ENCODE measurements around the gene SLC2A13.
A peak's percentile ranks its signal among the peaks of the same experiment; 100 is the strongest.

The SLC2A13 gene

DNA sequence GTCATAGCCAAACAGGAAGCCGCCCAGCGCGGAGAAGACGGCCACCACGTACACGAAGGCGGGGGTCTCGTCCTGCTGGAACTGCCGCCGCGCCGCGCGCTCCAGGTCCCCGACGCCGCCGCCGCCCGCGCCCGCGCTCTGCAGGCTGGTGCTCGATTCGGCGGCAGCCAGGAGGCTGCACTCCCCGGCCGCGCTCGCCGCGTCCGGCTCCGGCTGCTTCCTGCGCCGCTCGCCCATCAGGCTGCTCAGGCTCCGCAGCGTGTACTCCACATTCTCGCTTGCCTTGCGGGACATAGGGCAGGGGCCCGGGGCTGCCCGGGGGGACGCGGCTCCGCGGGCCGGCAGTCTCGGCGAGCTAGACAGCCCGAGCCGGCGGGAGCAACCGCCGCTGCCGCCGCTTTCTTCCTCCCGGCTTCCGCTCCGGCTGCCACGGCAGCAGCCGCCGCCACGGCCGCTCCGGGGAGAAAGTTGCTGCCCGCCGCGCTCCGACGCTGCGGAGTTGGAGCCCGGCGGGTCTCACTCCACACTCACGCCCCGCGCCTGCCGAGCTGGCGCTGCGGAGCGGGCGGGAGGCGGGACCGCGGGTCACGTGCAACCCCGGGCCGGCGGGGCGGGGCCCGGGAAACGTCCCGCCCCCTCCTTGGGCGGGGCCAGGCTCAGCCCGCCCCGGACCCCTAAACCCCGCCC, at the start of gene SLC2A13:
TSS of gene SLC2A13 (minus strand) at position 567 of the 687 bp plus-strand sequence. CDS start at position 294, 273 bp downstream.
- peak; percentile 84 for DNase-seq (ENCODE audit: low spot score)

DNA sequence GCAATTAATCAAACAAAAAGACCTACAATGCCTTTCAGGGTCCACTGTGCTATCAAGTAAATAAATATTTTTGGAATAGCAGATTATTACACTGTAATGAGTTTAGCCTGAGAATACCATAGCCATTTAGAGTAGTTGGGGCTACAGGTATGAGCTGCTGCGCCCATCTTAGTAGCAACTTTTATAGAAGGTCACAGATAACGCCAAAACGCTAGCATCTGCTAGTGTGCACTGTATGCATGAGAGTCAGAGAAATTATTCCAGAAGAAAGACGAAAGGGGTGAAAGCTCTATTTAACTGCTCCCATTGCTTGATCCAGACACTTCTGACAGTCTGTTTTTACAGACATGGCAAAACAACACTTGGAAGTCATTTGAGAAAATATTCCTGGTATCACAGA, 48.5 kb upstream of the SLC2A13 start:
- DNase-seq (ENCODE audit: low spot score), result no peak

DNA sequence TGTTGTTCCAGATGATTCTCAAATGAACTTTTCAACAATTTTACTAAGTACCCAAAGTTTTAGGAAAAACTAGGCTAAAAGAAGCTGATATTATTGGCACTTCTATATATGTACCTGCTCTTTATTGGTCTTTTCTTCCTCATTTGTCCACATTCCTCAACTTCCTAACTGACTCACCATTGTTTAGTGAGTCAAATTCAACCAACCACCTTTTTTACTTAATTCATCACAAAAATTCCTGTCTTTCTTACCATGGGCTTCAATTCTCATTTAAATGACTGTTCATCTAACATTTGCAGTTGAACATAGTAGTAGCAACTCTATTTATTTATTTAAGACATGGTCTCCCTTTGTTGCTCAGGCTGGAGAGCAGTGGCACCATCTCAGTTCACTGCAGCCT, 47.6 kb upstream of the SLC2A13 start:
- no peak for DNase-seq (ENCODE audit: low spot score)

DNA sequence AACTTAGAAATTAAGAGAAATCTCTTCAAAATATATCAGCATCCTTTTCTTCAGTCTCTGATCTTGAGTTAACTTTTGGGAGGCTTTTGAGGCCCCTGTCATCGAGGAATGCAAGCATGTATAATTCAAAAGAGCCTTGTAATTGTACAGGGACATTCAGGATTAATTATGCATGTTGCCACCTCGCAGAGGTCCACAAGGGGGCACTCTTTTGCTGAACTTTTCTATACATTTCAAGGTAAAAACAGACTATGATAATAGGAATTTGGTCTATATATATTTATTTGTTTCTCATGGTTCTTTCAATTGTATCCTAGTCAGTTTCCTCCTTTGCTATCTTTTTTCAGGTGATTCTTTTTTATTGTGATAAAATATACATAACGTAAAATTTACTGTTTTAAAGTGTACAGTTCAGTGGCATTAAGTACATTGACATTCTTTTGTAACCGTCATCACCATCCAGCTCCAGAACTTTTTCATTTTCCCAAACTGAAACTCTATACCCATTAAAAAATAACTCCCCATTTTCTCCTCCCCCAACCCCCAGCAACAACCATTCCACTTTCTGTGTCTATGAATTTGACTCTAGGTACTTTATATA, 47.0 kb upstream of the SLC2A13 start:
- no peak for DNase-seq (ENCODE audit: low spot score)

DNA sequence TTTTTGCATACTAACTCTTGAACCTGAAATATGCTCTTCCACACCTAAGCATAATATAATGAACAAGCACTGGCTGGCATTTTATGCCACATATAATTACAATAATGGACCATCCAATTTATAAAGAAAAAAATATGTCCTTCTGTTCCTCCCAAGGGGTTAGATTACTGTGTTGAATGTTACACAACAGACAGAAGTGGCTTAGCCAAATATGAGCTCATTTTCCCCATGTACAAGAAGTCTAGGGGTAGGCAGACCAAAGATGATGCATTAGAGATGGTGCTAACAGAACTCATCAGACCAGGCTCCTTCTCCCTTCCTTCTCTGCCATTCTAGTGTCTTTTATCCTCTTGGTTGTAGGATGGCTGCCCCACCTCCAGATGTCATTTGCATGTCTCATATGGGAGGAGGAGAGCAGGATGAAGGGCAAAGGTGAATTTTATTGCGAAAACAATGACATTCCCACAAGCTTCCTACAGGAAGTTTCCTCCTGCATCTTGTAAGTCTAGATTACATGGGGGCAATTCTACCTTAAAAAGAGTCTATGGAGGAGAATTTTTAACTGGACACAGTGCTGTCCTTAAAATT, 43.9 kb upstream of the SLC2A13 start:
- no peak for DNase-seq (ENCODE audit: low spot score)

DNA sequence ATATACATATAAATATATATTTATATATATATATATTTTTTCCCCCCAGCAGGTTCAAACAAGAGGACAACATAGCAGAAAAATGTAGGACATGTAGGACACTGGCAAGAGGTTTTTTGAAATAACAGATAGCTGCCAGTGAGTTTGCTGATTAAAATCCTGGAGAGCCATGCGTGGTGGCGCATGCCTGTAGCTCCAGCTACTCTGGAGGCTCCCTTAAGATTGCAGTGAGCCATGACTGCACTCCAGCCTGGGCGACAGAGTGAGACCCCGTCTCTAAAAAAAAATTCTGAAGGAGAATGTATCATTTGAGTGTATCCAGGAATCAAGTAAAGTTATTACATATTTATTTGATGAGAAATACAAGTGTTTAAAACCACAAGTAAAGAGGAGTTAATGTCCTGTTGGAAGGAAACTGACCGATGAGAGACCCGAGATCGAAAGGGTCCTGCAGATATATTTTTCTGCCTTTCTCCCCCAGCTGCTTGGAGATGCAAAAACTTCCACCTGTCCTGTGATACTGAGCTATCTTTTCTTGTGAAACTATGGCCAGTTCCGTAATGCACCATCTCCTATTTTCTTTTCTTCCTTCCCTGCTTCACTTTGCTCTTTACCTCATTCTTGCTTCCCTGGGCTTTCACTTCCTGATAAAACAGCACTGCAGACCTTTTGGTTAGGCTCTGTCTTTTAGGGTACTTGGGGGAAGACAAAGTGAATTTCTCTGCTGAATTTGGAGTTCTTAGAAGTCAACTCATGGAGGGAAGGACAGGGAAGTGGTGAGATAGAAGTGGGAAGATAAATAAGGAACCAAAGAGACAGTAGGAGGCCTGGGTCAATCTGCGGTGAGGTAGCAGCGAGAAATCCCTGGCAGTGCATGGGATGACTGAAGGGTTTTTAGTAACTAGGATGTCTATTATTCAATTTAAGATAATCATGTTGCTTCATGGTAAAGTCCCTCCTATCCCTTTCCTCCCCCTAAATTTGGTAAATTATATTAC, 41.2 kb upstream of the SLC2A13 start:
- DNase-seq (ENCODE audit: low spot score), result no peak

DNA sequence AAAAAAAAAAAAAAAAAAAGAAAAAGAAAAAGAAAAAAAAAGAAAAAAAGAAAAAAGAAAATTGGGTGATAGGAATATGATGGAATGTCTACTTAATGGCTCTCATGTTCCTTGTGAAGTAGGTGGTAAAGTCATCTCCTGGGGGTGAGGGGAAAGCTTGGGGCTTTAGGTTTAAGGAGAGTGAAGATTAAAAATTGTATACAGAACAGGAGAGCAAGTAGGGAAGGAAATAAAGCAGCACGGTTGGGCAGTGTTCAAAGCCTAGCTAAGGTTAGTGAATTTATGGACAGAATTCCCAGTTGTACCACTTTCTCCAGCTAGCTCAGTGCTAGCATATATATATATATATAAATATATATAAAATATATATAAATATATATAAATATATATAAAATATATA, 40.0 kb upstream of the SLC2A13 start:
- DNase-seq (ENCODE audit: low spot score), result no peak

DNA sequence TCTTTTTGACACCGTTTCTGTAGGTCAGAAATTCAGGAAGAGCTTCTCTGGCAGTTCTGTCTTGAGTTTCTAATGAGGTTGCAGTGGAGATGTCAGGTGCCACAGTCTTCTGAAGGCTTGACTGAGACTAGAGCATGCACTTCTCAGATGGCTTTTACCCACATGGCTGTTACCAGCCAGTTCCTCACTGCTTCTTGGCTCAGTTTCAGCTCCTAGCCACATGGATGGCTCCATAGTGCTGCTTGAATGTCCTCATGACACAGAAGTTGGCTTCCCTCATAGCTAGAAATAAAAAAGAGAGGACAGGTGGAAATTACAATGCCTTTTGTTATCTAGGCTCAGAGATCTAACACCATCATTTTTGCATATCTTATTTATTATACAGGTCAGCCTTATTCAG, 38.1 kb upstream of the SLC2A13 start:
- no peak for DNase-seq (ENCODE audit: low spot score)

DNA sequence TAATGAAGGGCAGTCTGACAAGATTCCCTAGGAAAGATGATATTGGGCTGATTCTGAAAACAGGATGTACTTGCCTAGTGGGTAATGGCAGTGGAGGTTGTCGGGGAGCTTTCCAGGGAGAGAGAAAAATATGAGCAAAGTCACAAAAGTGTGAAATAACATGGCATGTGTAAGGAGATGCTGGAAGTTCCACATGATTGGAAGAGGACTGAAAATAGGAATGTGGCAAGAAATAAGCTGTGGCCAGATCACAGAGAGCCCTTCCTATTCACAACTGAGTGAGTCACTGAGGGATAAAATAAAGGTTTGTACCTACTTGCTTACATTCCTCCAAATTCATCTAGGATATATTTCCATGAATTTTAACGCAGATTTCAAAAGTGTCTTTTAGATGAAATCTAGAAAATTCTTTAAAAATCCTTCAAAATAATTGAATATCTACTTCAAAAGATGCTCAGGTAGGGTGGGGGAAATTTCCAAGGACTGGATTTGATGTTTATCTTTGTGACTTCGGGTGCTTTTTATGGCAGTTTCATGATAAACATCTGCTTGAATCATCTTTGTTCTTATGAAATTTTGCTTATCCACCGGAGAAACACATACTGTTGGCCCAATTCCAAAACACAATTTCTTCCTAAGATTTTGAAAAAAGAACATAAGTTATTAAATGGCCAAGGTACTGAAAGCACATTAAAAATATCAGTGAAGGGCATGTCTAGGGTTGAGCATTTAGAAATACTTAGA, 36.3 kb upstream of the SLC2A13 start:
- no peak for DNase-seq (ENCODE audit: low spot score)

DNA sequence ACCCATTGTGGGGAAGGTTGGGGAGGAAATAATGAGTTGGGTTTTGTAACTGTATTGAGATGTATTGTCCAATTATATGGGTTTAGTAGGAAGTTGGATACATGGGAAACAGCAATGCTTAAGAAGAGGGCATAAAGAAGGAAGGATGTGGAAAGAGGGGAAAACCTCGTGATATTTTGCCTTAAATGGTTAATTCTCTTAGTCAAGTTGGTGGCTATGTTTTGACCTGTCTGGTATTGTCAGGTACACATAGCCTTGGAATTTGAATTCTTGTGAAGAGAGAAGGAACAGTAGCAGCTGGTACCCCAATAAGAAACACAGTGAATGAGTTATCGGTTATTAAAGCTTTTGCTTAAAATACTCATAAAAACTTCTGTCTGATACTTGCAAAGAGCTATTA, 32.6 kb upstream of the SLC2A13 start:
- DNase-seq (ENCODE audit: low spot score), result no peak

DNA sequence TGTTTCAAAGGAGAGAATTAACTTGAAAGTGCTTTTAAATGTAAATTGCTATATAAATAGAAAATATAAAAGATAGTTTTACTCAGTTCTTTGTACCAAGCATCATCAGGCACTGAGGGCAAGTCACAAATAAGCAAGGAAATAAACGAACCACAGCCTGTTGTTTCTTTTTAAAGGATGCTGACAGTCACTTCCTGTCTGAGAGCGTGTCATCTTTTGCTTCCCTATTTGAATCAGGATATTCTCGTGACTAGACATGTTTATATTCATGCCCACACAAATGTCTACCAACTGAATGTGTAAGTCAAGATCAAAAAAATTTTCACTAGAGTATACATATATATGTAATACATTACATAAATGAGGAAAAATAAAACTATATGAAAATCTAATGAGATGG, 31.4 kb upstream of the SLC2A13 start:
- DNase-seq (ENCODE audit: low spot score), result no peak

DNA sequence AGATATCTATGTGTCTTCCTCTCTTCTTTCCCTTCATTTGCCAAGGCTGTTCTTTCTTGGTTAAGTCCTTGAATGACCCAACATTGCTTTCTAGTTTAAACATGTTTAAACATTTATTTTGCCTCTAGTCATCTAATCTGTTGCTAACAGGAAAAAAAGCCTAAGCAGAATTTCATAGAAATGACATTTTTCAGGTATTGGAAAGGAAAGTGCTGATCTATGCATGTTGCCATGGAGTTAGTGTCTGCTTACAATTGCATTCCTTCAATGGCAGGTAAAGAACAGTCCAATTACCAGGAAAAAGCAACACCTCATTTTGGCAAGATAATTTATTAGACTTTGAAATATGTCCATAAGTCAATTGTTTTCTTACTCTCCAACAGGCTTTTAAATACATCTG, 21.5 kb upstream of the SLC2A13 start:
- DNase-seq (ENCODE audit: low spot score), result no peak

DNA sequence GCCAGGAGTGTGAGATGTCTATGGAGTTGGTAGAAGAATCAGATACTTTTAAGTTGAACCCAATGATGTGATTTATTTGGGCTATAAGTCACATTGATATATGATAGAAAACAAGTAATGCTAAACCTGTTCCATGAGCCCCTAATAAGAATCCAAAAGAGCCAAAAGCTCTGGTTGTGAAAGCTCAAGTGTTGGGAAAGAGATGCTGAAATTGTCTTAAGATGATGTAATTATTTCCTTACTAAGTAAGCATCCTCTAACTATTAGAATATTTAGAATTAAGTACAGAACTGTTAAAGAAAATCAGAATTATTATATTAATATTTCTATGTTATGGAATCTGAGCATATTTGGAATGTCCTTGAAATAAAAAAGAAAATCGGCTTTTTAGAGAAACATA, 17.6 kb upstream of the SLC2A13 start:
- no peak for DNase-seq (ENCODE audit: low spot score)

DNA sequence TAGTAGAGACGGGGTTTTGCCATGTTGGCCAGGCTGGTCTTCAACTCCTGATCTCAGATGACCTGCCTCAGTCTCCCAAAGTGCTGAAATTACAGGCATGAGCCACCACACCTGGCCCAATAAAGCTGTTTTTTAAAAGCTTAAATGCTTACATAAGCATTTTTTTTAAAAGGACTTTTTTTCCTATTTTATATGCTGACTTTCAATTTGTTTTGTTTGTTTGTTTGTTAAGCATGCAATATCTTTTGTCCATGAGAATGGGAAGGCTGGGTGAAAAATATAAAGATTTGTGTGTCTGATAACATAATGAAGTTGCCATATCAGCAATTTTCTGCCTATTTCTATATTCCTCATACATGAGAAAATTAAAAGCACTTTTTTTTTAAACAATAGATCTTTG, 17.0 kb upstream of the SLC2A13 start:
- no peak for DNase-seq (ENCODE audit: low spot score)

DNA sequence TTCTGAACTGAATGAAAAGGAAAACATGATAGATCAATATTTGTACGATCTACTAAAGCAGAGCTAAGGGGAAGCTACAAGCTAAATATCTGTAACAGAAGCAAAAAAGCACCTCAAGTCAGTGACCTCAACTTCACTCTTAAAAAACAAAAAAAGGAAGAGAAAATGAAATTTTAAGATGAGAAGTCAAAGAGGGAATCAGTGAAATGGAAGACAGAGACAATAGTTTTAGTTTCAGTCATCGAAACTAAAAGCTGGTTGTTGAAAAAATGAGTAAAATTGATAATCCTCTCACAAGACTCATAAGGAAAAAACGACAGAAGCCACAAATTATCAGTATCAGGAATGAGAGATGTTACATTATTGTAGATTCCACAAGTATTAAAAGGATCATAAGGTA, 11.9 kb upstream of the SLC2A13 start:
- DNase-seq (ENCODE audit: low spot score), result no peak

DNA sequence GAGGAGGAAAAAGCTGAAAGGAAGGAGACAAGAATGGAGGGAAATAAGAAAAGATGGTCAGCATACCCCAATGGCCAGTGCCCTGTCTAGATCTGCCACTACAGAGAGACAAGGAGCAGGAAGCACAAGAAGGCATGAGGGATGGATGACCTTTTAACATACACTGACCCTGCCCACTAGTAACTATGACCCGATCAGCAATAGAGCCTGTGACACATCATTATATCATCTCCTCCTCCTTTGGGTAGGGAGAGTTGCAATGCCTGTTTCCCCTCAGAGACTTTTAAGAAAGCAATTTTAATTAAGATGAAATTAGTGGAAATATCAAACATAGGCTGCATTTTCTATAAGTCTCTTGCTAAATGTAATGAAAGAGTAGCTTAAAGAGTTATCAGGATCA, 4.7 kb upstream of the SLC2A13 start:
- DNase-seq (ENCODE audit: low spot score), result no peak

DNA sequence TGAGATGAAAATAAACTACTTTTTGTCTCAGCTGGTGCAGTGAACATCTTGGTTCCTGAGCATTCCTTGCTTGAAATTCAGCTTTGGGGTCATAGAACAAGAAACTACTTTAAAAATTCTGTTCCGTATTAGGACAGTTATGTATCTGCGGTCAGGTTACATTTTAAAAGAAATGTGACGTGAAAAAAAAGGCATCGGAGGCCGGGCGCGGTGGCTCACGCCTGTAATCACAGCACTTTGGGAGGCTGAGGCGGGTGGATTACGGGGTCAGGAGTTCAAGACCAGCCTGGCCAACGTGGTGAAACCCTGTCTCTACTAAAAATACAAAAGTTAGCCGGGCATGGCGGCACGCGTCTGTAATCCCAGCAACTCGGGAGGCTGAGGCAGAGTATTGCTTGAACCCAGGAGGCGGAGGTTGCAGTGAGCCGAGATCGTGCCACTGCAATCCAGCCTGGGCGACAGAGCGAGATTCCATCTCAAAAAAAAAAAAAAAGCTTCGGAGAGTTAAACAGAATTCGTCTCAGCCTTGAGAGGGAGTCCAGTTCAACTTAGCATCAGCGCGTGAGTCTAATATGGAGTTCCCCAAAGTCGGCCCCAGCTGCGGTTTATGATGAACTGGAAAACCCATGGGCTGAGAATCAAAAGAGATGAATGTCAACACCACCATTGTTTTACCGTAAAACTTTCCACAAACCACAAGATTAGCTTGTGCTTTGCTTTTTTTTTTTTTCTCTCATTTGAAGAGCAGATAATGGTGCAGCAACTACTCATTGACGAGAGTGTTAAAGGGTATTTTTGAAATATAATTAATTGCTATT, 2.1 kb upstream of the SLC2A13 start:
- no peak for DNase-seq (ENCODE audit: low spot score)

DNA sequence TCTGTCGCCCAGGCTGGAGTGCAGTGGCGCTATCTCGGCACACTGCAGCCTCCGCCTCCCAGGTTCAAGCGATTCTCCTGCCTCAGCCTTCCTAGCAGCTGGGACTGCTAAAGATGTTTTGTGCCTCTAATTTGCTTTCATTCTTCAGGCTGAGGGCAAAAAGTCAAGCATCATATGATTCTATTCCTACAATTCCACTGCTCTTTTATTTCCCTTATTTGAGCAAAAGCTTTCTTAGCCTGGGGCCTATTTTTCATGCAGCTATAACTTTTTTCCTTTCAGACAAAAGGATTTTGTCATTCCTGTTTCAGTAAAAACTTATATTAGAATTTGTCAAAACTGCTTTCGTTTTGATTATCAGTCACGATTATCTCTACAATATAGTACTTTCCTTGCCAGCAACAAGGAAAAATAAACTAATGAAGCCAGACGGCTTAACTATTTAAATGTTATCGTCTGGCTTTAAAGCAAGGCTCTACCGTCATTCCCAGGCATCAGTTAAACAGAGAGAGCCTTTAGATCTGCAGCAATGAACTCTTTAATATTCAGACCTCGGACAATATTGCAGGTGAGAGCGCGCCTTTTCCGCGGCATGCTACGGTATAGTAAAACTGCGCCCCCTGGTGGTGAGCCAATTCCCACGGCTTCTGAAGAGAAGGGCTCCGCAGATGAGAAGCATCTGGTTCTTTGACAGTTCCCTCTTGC, 1.4 kb upstream of the SLC2A13 start:
- DNase-seq (ENCODE audit: low spot score), result peak; percentile 76

DNA sequence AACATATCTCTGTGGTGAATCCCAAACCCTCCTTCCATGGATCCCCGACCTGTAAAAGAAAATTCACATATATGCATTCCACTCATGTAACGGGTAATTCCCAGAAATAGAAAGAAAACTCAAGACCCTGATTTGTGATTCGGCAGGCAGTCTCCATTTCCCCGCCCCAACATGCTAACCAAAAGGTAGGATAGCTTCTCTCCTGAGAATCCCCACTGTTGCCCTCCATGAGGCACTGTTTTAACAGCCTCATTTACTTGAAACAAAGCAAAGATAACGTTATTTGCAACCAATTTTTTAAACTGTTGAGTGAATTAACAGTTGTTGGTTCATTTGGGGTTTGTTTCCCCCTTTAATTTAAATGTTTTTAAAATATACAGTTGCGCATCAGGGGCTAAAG, 774 bp upstream of the SLC2A13 start:
- no peak for DNase-seq (ENCODE audit: low spot score)

DNA sequence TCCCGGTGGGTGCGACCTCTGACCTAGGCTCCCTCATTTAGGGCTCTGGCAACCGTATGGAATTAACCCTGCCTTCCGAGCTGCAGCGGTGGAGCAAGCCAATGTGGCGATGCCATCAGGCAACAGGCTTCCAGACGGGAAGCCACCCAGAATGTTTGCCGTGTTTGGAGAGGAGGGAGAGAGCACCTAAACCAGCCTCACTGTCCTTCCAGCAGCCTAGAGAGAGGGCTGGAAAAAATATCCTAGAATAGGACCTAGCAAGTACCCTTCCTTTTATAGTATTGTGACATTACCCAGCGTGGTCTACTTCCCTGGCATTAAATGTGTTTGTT, 287 bp upstream of the SLC2A13 start:
- no peak for DNase-seq (ENCODE audit: low spot score)

DNA sequence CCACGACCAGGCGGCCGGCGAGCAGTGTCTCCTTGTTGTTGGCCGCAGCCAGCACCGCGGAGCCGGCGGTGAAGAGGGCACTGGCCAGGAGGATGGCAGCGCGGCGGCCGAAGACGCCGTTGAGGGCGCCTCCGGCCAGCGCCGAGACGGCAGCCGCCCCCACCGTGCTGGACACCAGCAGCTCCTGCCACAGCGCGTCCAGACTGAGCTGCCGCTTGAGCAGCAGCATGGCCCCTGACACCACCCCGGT, 691 bp downstream of the SLC2A13 start:
- DNase-seq (ENCODE audit: low spot score), result no peak

All from putamen (tissue), 1 donor.